GM12878 (cell line): ENCODE results near the gene ACADM. TPM values are rescaled to one million over a fixed set of nuclear protein-coding genes. Genes with fewer than 3 reads are reported as not detected.

Source experiments
- BHLHE40 ChIP-seq, 2 experiments: fragments of 450-650 bp in 1 of 2; IDR thresholded peaks; 2 replicates each; pipeline ENCODE4 v1.6.1; 2011 to 2017; ENCODE audit warnings: low read depth in 2 of 2, borderline replicate concordance in 1 of 2, improper control_type of control experiment in 1 of 2, low read length in 1 of 2, mild to moderate bottlenecking in 1 of 2
- CBX5 ChIP-seq: sonication (generic); IDR thresholded peaks from 2 replicates; pipeline ENCODE4 v1.6.1; 2016; ENCODE audit warnings: low read depth, moderate library complexity, mild to moderate bottlenecking, inconsistent platforms
- CHD4 ChIP-seq: fragments of 200-600 bp; sonication (generic); IDR thresholded peaks from 2 replicates; pipeline ENCODE4 v1.6.1; 2016; ENCODE audit warnings: mild to moderate bottlenecking
- RCOR1 ChIP-seq: conservative IDR thresholded peaks from 2 replicates; pipeline ENCODE4 v1.6.1; 2012; ENCODE audit warnings: low read depth, low read length, improper control_type of control experiment
- polyA plus RNA-seq, 11 experiments: library from polyadenylated mRNA; depleted of rRNA in 4 of 11; unstranded in 6 of 11; stranded (reverse) in 5 of 11; fragments of >200 nt; fragmentation: Nextera tagmentation in 4 of 11; fragmentation: Illumina TruSeq in 1 of 11; extraction: Ambion mirVana in 4 of 11; extraction: Trizol in 1 of 11; gene quantifications; 1 replicate in 1 of 11; 2 replicates in 10 of 11; pipeline versions ENCODE4 v1.2.1 to v1.2.3, GENCODE V29; 2011 to 2016; ENCODE audit warnings: inconsistent platforms in 2 of 11, missing spikeins in 2 of 11, low read depth in 1 of 11
- total RNA-seq, 4 experiments: library from RNA; depleted of rRNA in 3 of 4; stranded (reverse); fragments of >200 nt in 3 of 4; fragmentation: Illumina TruSeq in 1 of 4; extraction: Trizol in 1 of 4; gene quantifications; 2 replicates each; pipeline versions ENCODE4 v1.2.1 to v1.2.3, GENCODE V29; 2013 to 2021
- TF ChIP-seq, protein P1 (sequence below): fragments of 450-650 bp; formaldehyde crosslinking; IDR thresholded peaks from 2 replicates; pipeline ENCODE4 v1.5.0; 2022; ENCODE audit warnings: mild to moderate bottlenecking, missing genetic modification characterization
- TF ChIP-seq, protein P2 (sequence below): fragments of 450-650 bp; IDR thresholded peaks from 2 replicates; pipeline ENCODE4 v1.6.1; 2018; ENCODE audit warnings: borderline replicate concordance, mild to moderate bottlenecking; ENCODE audit not compliant: partially characterized antibody
- TF ChIP-seq, protein P3 (sequence below): IDR thresholded peaks from 2 replicates; pipeline ENCODE4 v1.6.1; 2012; ENCODE audit warnings: low read depth, low read length, improper control_type of control experiment

The ACADM gene
- total and polyA plus RNA-seq, 10 of the 15 experiments (the other 5 are each of a cell fraction or from before 2014, with no cell fraction given) = 119 to 245 (median 204) TPM

DNA sequence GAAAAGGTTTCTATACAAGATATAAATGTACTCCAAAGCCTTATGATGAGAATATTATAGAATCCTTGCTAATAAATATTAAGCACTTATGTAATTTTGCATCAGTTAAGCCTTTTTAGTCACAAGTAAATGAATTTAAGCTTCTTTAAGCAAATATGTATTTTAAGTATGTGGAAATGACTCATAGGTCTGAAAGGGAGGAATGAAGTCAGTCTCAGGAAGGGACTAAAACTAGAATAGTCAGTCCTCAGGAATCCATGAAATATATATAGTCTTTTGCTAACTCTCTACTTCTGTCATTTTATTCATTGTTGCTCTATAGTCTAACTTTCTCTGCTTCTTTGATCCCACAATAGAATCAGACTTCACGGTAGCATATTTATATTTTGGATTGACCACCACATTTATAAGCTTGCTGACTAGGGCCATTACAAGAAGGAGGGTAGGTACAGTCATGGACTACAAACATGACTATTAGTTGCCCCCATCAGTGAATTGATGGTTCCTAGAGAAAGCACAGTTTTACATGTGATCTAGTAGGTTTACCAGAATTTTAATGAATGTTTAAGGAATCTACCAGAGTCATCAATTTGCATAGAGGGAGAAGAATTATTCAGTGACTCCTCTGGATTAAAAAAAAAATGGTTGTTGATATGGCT, 41.3 kb downstream of the ACADM start (continued):
- TF ChIP-seq, protein P1, sequence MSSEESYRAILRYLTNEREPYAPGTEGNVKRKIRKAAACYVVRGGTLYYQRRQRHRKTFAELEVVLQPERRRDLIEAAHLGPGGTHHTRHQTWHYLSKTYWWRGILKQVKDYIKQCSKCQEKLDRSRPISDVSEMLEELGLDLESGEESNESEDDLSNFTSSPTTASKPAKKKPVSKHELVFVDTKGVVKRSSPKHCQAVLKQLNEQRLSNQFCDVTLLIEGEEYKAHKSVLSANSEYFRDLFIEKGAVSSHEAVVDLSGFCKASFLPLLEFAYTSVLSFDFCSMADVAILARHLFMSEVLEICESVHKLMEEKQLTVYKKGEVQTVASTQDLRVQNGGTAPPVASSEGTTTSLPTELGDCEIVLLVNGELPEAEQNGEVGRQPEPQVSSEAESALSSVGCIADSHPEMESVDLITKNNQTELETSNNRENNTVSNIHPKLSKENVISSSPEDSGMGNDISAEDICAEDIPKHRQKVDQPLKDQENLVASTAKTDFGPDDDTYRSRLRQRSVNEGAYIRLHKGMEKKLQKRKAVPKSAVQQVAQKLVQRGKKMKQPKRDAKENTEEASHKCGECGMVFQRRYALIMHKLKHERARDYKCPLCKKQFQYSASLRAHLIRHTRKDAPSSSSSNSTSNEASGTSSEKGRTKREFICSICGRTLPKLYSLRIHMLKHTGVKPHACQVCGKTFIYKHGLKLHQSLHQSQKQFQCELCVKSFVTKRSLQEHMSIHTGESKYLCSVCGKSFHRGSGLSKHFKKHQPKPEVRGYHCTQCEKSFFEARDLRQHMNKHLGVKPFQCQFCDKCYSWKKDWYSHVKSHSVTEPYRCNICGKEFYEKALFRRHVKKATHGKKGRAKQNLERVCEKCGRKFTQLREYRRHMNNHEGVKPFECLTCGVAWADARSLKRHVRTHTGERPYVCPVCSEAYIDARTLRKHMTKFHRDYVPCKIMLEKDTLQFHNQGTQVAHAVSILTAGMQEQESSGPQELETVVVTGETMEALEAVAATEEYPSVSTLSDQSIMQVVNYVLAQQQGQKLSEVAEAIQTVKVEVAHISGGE (CRISPR knock-in tag) = no peak
- TF ChIP-seq, protein P2, sequence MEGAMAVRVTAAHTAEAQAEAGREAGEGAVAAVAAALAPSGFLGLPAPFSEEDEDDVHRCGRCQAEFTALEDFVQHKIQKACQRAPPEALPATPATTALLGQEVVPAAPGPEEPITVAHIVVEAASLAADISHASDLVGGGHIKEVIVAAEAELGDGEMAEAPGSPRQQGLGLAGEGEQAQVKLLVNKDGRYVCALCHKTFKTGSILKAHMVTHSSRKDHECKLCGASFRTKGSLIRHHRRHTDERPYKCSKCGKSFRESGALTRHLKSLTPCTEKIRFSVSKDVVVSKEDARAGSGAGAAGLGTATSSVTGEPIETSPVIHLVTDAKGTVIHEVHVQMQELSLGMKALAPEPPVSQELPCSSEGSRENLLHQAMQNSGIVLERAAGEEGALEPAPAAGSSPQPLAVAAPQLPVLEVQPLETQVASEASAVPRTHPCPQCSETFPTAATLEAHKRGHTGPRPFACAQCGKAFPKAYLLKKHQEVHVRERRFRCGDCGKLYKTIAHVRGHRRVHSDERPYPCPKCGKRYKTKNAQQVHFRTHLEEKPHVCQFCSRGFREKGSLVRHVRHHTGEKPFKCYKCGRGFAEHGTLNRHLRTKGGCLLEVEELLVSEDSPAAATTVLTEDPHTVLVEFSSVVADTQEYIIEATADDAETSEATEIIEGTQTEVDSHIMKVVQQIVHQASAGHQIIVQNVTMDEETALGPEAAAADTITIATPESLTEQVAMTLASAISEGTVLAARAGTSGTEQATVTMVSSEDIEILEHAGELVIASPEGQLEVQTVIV = no peak
- TF ChIP-seq CBX5 (no peak), BHLHE40 (IDR thresholded peaks at IDR 0.05; ENCODE audit: borderline replicate concordance in 1 of 2, low read depth in 2 of 2, low read length in 1 of 2) (no peak), RCOR1 (no peak), CHD4 (no peak)
- TF ChIP-seq, protein P3, sequence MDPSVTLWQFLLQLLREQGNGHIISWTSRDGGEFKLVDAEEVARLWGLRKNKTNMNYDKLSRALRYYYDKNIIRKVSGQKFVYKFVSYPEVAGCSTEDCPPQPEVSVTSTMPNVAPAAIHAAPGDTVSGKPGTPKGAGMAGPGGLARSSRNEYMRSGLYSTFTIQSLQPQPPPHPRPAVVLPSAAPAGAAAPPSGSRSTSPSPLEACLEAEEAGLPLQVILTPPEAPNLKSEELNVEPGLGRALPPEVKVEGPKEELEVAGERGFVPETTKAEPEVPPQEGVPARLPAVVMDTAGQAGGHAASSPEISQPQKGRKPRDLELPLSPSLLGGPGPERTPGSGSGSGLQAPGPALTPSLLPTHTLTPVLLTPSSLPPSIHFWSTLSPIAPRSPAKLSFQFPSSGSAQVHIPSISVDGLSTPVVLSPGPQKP = no peak
- TF ChIP-seq, all 136 proteins: peak for 0
